Myometrial cell (primary cell): ENCODE data around the gene PROSER1. TPM values are rescaled to one million over a fixed set of nuclear protein-coding genes. Genes with fewer than 3 reads are reported as not detected.

Experiments
- total RNA-seq: library from RNA; depleted of rRNA; stranded (reverse); fragments of >200 nt; gene quantifications from 2 replicates; pipeline ENCODE4 v1.2.3, GENCODE V29; 2015

The PROSER1 gene
- 6.6 and 10.7 TPM in 2 replicates for total RNA-seq

GRCh38 chr13:39037880-39038568 is at the start of gene PROSER1, which contains the start of gene NHLRC3:
PROSER1 (minus strand) TSS chr13:39038089; CDS start chr13:39037242, 847 bp downstream.
NHLRC3 (plus strand) TSS chr13:39038456; CDS start chr13:39038640, 184 bp downstream.

DNA sequence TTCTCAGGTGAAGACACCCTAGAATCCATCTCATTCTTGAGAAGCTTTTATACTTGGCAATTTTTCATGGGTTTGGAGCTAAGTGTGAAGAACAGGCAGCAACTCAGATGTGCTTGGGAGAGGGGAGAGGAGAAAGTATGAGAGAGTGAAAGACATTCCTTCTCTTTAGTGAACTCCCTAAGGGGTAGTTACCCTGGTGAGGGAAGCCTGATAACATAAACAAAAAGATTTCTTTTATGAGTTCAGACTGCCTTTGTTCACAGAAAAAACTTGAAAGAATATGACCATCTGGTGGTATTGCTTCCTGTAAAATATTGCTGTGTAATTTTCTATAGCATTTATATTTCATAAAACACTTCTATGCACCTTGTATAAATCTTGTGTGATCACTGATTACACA is 47.2 kb downstream of the PROSER1 start, which contains the start of gene STOML3:
Gene STOML3 (minus strand): TSS at position 139 of the 400 bp plus-strand sequence. CDS start 110 bp downstream, at position 29.

Other genes starting within 250 kb of the PROSER1 start
- not detected in 2 replicates for gene STOML3, start 47.3 kb downstream of the PROSER1 start, total RNA-seq
- 4.3 and 6.2 TPM in 2 replicates for gene NHLRC3, start 367 bp upstream of the PROSER1 start, total RNA-seq